ENCODE data around the gene COPS2. TPM values are rescaled to one million over a fixed set of nuclear protein-coding genes. Genes with fewer than 3 reads are reported as not detected.

COPS2 gene
- total RNA-seq, 2 experiments from 2014 or later, result 131 to 136 TPM

DNA sequence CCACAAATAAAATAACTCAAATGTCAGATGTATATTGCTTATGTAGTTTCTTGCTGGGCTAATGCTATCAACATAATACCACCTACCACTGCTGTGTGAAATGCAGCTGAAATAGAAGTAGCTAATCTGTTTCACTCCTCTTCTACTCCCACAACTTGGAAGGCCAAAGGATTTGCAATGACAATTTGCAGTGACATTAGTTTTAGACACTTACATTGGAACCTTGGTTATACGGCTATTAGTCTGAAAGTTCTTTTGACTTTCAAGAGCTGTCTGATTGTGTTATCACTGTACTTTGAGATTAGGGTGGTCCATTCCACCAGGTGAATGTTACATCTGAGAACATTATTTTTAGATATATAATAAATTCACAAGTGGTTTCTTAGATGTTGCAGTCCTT, 33.5 kb downstream of the COPS2 start:
- peaks cover 25% of the 10 kb centered on the region for H3K36me3 Mint-ChIP-seq (ENCODE audit: low read depth)
- TF ChIP-seq, protein P1, sequence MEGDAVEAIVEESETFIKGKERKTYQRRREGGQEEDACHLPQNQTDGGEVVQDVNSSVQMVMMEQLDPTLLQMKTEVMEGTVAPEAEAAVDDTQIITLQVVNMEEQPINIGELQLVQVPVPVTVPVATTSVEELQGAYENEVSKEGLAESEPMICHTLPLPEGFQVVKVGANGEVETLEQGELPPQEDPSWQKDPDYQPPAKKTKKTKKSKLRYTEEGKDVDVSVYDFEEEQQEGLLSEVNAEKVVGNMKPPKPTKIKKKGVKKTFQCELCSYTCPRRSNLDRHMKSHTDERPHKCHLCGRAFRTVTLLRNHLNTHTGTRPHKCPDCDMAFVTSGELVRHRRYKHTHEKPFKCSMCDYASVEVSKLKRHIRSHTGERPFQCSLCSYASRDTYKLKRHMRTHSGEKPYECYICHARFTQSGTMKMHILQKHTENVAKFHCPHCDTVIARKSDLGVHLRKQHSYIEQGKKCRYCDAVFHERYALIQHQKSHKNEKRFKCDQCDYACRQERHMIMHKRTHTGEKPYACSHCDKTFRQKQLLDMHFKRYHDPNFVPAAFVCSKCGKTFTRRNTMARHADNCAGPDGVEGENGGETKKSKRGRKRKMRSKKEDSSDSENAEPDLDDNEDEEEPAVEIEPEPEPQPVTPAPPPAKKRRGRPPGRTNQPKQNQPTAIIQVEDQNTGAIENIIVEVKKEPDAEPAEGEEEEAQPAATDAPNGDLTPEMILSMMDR (IDR thresholded peaks at IDR 0.05), result no peak
- Histone ChIP-seq H3K27ac (ENCODE audit: low read depth in 1 of 2, low read length in 2 of 2) (no peak overlapping the region), H3K4me3 (ENCODE audit: low read length) (no peak overlapping the region), H3K36me3 (ENCODE audit: insufficient read depth, low read length) (peaks cover 5% of the 10 kb centered on the region), H3K27me3 (ENCODE audit: control insufficient read depth in 1 of 2, insufficient read depth in 2 of 2, low read length in 2 of 2) (no peaks in the 10 kb centered on the region), H3K9me3 (ENCODE audit: control insufficient read depth in 1 of 2, insufficient read depth in 1 of 2, low read length in 2 of 2) (no peaks in the 10 kb centered on the region), H3K4me1 (ENCODE audit: insufficient read depth, low read length) (no peaks in the 10 kb centered on the region)
- CTCF ChIA-PET, result interaction anchor here (0.7 kb wide), 1 partner anchor 62 kb away, joined by 3 read pairs; no protein-coding TSS in a partner anchor
- DNase-seq, result no peak
- no peaks in the 10 kb centered on the region for H3K27me3 Mint-ChIP-seq
- POLR2A ChIA-PET, result no interaction called here
- no peak for ATAC-seq (ENCODE audit: poor library complexity)
- H3K4me3 Mint-ChIP-seq, result no peak overlapping the region
- no peak overlapping the region for H3K27ac Mint-ChIP-seq
- intact Hi-C loops (cut with DNase I, micrococcal nuclease), result loop anchor here in 1 of 2 experiments (10.0 kb wide), 1 partner anchor 77 kb away; the partner anchor contains the start of gene SECISBP2L
- no peaks in the 10 kb centered on the region for H3K9me3 Mint-ChIP-seq
- H3K4me1 Mint-ChIP-seq (ENCODE audit: low read depth), result no peaks in the 10 kb centered on the region

DNA sequence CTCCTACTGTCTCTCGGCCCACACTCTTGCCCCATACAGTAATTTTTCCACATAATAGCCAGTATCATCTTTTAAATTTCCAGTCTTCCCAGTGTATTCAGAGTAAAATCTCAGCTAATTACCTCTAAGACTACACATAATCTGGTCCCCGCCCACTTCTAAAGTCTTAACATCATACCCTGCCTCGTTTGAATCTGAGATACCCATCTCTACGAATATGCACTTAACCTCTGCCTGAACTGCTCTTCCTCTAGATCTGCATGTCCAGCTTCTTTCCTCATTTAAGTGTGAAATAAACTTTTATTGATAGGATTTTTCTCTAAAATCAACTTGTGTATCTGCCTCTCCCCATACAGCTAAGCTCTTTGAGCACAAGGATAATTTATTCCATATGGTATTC, 34.6 kb downstream of the COPS2 start:
- POLR2A ChIA-PET, result no interaction called here
- H3K4me3 Mint-ChIP-seq, result no peak overlapping the region
- H3K27me3 Mint-ChIP-seq, result no peaks in the 10 kb centered on the region

DNA sequence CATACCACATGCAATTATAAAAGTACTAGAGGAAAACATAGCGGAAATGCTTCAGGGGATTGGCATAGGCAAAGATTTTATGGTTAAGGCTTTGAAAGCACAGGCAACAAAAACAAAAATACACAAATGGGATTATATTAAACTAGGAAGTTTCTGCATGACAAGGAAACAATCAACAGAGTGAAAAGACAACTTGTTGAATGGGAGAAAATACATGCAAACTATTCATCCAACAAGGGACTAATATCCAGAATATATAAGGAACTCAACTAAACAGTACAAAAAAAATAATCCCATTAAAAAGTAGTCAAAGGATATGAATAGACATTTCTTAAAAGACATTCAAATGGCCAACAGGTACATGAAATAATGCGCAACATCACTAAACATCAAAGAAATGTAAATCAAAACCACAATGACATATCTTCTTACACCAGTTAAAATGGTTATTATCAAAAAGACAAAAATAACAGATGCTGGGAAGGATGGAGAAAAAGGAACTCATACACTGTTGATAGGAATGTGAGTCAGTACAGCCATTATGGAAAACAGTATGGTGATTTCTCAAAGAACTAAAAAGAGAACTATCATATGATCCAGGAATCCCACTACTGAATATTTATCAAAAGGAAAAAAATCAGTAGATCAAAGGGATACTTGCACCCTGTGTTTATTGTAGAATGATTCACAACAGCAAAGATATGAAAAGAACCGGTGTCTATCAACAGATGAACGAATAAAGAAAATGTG, 39.1 kb downstream of the COPS2 start:
- Histone ChIP-seq H3K36me3 (ENCODE audit: insufficient read depth, low read length) (peaks cover 17% of the 10 kb centered on the region), H3K4me1 (ENCODE audit: insufficient read depth, low read length) (no peaks in the 10 kb centered on the region), H3K27ac (ENCODE audit: low read depth in 1 of 2, low read length in 2 of 2) (no peak overlapping the region), H3K27me3 (ENCODE audit: control insufficient read depth in 1 of 2, insufficient read depth in 2 of 2, low read length in 2 of 2) (no peaks in the 10 kb centered on the region), H3K9me3 (ENCODE audit: control insufficient read depth in 1 of 2, insufficient read depth in 1 of 2, low read length in 2 of 2) (peaks cover under 1 to 10% of the 10 kb centered on the region in 2 experiments), H3K4me3 (ENCODE audit: low read length) (no peak overlapping the region)
- ChIA-PET POLR2A (interaction anchor here (1.0 kb wide), 1 partner anchor 12 kb away, joined by 3 read pairs; no protein-coding TSS in a partner anchor), CTCF (no interaction called here)
- intact Hi-C loops (cut with DNase I, micrococcal nuclease), result no loop called here
- Mint-ChIP-seq H3K9me3 (peaks cover 3% of the 10 kb centered on the region), H3K4me3 (no peak overlapping the region), H3K36me3 (ENCODE audit: low read depth) (peaks cover 59% of the 10 kb centered on the region), H3K27me3 (no peaks in the 10 kb centered on the region), H3K27ac (no peak overlapping the region), H3K4me1 (ENCODE audit: low read depth) (no peaks in the 10 kb centered on the region)
- ATAC-seq (ENCODE audit: poor library complexity) (no peak), DNase-seq (no peak)
- TF ChIP-seq, protein P1 (IDR thresholded peaks at IDR 0.05), result no peak

More for the DNA sequence above, 34.6 kb downstream of the COPS2 start:
- no peaks in the 10 kb centered on the region for H3K9me3 ChIP-seq (ENCODE audit: control insufficient read depth in 1 of 2, insufficient read depth in 1 of 2, low read length in 2 of 2)
- H3K36me3 ChIP-seq (ENCODE audit: insufficient read depth, low read length), result peaks cover 3% of the 10 kb centered on the region
- no peak overlapping the region for H3K27ac Mint-ChIP-seq
- TF ChIP-seq, protein P1 (IDR thresholded peaks at IDR 0.05), result no peak
- DNase-seq (no peak), ATAC-seq (ENCODE audit: poor library complexity) (no peak)
- no peaks in the 10 kb centered on the region for H3K9me3 Mint-ChIP-seq
- H3K27ac ChIP-seq (ENCODE audit: low read depth in 1 of 2, low read length in 2 of 2), result no peak overlapping the region
- no peaks in the 10 kb centered on the region for H3K4me1 Mint-ChIP-seq (ENCODE audit: low read depth)
- H3K27me3 ChIP-seq (ENCODE audit: control insufficient read depth in 1 of 2, insufficient read depth in 2 of 2, low read length in 2 of 2), result no peaks in the 10 kb centered on the region
- intact Hi-C loops (cut with DNase I, micrococcal nuclease), result loop anchor here in 1 of 2 experiments (10.0 kb wide), 1 partner anchor 76 kb away; the partner anchor contains the start of gene SECISBP2L
- no peaks in the 10 kb centered on the region for H3K4me1 ChIP-seq (ENCODE audit: insufficient read depth, low read length)
- no peak overlapping the region for H3K4me3 ChIP-seq (ENCODE audit: low read length)
- CTCF ChIA-PET, result no interaction called here
- H3K36me3 Mint-ChIP-seq (ENCODE audit: low read depth), result peaks cover 28% of the 10 kb centered on the region
